Raji (cell line): ENCODE data around the gene PRRG2.

ENCODE experiments used
- POLR2A ChIP-seq: IDR thresholded peaks from 2 replicates; pipeline ENCODE4 v1.6.1; 2011; ENCODE audit warnings: low read depth, low read length, control low read depth; ENCODE audit not compliant: insufficient read depth

The PRRG2 gene

GRCh38 chr19:49590971-49591730 lies 10.0 kb downstream of the PRRG2 start, which contains the start of gene PRR12:
PRR12 (plus strand) TSS chr19:49591182; CDS start chr19:49591655, 473 bp downstream.
- TF ChIP-seq POLR2A, result peak; percentile 25

DNA sequence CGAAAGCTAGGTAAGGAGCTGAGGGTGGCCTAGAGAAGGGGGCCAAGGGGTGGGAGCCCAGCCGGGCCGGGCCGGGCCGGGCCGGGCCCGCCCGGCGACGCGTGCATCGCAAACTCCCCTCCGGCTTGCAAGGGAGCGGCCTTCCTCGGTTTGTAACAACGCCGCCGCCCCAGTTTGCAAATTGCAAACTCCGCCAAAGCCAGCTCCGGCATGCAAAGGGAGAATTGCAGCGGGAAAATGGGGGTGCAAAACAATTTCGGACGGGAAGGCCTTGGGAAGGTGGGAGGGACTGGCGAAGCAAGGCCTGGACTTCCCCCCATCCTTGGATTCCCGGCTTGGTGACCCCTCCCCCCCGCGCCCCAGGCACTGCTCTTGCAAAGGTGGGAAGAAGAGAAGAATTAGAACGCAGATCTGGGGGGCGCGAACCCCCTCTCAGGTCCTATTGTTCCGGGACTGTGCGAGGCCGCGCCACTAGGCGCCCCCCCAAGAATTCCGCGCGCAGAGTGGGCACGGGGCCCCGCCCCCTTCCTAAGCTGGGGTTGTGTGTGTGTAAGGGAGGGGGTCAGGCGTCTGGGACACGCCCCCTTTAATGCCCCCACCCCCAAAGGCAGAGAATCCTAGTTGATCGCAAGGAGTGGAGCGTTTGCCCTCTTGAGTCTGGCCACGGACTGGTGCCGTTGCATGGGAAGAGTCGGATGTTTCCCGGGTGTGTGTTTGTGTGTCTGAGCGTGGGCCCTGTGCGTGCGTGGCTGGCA lies 10.8 kb downstream of the PRRG2 start:
- TF ChIP-seq POLR2A, result no peak; the same call in 1 of the 2 replicates

- TF ChIP-seq POLR2A, result 0 out of 2 replicates have a peak, but pooled peaks have one; percentile 28
Observed at GRCh38 chr19:49592486-49593232, 11.5 kb downstream of the PRRG2 start.

DNA sequence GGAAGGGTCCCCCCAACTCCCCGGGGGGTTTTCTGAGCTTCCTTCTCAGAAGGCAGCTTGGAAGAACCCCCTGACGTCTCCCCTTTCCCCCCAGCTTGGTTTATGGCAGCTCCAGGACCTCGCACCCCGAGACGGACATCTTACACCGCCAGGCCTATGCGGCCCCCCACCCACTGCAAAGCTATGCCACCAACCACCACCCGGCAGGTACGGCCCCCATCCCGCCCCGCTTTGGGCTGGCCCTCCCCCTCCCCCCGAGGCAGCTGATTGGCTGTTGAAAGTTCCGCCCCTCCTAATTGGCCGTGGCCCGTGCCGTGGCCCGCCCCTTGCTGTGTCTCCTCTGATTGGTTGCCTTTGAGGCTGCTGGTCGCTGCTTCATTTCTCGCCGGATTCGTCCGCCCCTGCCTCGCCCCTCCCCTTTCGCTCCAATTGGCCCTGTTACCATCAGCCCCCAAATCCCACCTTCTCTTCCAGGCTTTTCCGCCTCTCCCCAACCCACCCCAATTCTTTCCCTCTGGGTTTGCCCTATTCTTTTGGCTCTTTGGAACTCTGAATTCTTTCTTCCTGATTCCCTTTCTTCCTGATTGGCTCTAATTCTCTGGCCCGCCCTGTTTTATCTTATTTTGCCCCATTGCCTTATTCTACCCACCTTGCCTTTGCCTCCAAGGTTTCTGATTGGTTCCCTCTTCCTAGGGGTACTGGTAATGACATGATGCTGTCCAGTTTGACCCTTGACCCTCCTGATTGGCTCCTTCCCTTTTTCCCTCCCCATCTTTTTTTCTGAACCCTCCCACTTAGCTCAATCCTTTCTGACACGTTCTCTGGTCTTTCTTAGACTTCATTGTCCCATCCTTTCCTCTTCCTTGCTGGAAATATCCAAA lies 12.4 kb downstream of the PRRG2 start:
- no peak; the same call in 1 of the 2 replicates for TF ChIP-seq POLR2A

- TF ChIP-seq POLR2A, result no peak
Observed at GRCh38 chr19:49594157-49594992, 13.3 kb downstream of the PRRG2 start.

- TF ChIP-seq POLR2A, result no peak
Observed at GRCh38 chr19:49594993-49595818, 14.1 kb downstream of the PRRG2 start.

DNA sequence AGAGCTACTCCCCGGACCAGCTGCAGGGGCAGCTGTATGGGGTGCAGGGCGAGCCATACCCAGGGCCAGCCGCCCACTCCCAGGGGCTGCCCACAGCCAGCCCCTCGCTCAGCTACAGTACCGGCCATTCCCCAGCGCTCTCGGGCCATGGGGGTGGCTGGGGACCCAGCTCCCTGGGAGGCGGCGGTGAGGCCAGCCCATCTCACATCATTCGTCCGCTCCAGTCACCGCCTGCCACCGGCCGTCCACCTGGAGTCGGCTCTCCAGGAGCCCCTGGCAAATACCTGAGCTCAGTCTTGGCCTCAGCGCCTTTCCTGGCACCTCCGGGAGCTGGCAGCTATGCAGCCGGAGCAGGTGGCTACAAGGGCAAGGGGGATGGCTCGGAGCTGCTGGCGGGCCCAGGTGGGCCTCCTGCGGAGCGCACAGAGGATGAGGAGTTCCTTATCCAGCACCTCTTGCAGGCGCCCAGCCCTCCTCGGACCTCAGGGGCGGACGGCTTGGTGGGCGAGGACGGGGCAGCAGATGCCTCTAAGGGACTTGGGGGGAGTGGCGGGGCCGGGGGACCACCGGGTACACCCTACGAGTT lies 14.8 kb downstream of the PRRG2 start:
- no peak for TF ChIP-seq POLR2A

- TF ChIP-seq POLR2A, result no peak
Observed at GRCh38 chr19:49596407-49596806, 15.3 kb downstream of the PRRG2 start.

DNA sequence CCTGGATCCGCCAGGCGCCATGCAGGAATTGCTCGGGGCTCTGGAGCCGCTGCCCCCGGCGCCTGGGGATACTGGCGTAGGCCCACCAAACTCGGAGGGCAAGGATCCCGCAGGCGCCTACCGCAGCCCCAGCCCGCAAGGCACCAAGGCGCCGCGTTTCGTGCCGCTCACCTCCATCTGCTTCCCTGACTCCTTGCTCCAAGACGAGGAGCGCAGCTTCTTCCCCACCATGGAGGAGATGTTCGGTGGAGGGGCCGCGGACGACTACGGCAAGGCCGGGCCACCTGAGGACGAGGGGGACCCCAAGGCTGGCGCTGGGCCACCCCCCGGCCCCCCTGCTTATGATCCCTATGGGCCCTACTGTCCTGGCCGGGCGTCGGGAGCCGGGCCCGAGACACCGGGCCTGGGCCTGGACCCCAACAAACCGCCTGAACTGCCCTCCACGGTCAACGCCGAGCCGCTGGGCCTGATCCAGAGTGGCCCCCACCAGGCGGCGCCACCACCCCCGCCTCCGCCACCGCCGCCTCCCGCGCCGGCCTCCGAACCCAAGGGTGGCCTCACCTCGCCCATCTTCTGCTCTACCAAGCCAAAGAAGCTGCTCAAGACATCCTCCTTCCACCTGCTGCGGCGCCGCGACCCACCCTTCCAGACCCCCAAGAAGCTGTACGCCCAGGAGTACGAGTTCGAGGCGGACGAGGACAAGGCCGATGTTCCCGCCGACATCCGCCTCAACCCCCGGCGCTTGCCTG lies 16.0 kb downstream of the PRRG2 start:
- TF ChIP-seq POLR2A, result no peak

GRCh38 chr19:49597703-49597974 lies 16.5 kb downstream of the PRRG2 start:
- no peak for TF ChIP-seq POLR2A

- no peak for TF ChIP-seq POLR2A
Observed at GRCh38 chr19:49599378-49600295, 18.5 kb downstream of the PRRG2 start.
